ENCODE measurements around the gene STEEP1. TPM values are rescaled to one million over a fixed set of nuclear protein-coding genes. Genes with fewer than 3 reads are reported as not detected.

The STEEP1 gene
- total RNA-seq, 6 experiments from 2014 or later: 4.5 to 13.9 (median 7.1) TPM

GRCh38 chrX:119573222-119573621, 8.0 kb upstream of the STEEP1 start:
- DNase-seq: no peak
- 49% methylated on average over 3 of the region's 3 CpGs for WGBS (ENCODE audit: insufficient coverage, low coverage, low lambda C conversion rate, missing lambda C conversion rate)
- H3K27ac ChIP-seq: peak overlapping the region; percentile 77 to 89 (median 86)
- no peaks in the 10 kb centered on the region for H3K9me3 ChIP-seq
- TF ChIP-seq POLR2A (IDR thresholded peaks at IDR 0.05) (no peak), CTCF (IDR thresholded peaks at IDR 0.05) (no peak)
- H3K4me3 ChIP-seq: peak overlapping the region; percentile 56 to 68 (median 66)
- ATAC-seq: no peak
- H3K4me1 ChIP-seq: peaks cover 0 to 8% (median 0%) of the 10 kb centered on the region in 4 donors
- no peaks in the 10 kb centered on the region for H3K36me3 ChIP-seq
- intact Hi-C loops (cut with DNase I): no loop called here
- no peaks in the 10 kb centered on the region for H3K27me3 ChIP-seq

- intact Hi-C loops (cut with DNase I): no loop called here
- TF ChIP-seq CTCF (IDR thresholded peaks at IDR 0.05) (no peak), POLR2A (IDR thresholded peaks at IDR 0.05) (no peak)
- DNase-seq (no peak), ATAC-seq (no peak)
- Histone ChIP-seq H3K36me3 (no peaks in the 10 kb centered on the region), H3K27ac (no peak overlapping the region), H3K9me3 (no peaks in the 10 kb centered on the region), H3K4me3 (no peak overlapping the region), H3K4me1 (peaks cover 0 to 2% (median 0%) of the 10 kb centered on the region in 4 donors), H3K27me3 (no peaks in the 10 kb centered on the region)
- 80% methylated on average over 3 of the region's 6 CpGs for WGBS (ENCODE audit: insufficient coverage, low coverage, low lambda C conversion rate, missing lambda C conversion rate)
Observed at GRCh38 chrX:119570351-119570835, 5.2 kb upstream of the STEEP1 start.

DNA sequence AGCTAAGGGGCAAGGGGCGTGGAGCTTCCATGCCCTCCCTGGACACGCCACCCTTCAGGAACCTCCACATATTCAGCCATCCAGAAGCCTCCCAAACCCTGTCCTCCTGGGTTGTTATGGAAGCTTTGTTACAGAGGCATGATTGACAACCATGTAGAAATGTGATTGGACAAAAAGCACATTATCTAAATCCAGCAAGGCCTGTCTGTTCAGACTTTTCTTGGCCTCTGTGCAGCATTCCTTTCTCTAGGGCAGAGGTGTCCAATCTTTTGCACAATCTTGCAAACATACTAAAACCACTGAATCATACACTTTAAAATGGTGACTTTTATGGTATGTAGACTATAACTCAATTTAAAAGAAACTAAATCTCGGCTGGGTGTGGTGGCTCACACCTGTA, 12.7 kb downstream of the STEEP1 start:
- ATAC-seq (no peak), DNase-seq (no peak)
- Histone ChIP-seq H3K9me3 (no peaks in the 10 kb centered on the region), H3K4me3 (no peak overlapping the region), H3K27me3 (no peaks in the 10 kb centered on the region), H3K4me1 (no peaks in the 10 kb centered on the region), H3K27ac (no peak overlapping the region), H3K36me3 (no peaks in the 10 kb centered on the region)
- WGBS (ENCODE audit: insufficient coverage, low coverage, low lambda C conversion rate, missing lambda C conversion rate): 61% methylated on average over 3 of the region's 3 CpGs
- intact Hi-C loops (cut with DNase I): no loop called here
- TF ChIP-seq CTCF (IDR thresholded peaks at IDR 0.05) (no peak), POLR2A (IDR thresholded peaks at IDR 0.05) (no peak)

- H3K4me3 ChIP-seq: no peak overlapping the region
- intact Hi-C loops (cut with DNase I): no loop called here
- H3K27me3 ChIP-seq: no peaks in the 10 kb centered on the region
- no peak overlapping the region for H3K27ac ChIP-seq
- ATAC-seq: no peak
- DNase-seq: no peak
- no peaks in the 10 kb centered on the region for H3K4me1 ChIP-seq
- 48% methylated on average over 7 of the region's 7 CpGs for WGBS (ENCODE audit: insufficient coverage, low coverage, low lambda C conversion rate, missing lambda C conversion rate)
- TF ChIP-seq POLR2A (IDR thresholded peaks at IDR 0.05) (no peak), CTCF (IDR thresholded peaks at IDR 0.05) (no peak)
- H3K9me3 ChIP-seq: no peaks in the 10 kb centered on the region
- no peaks in the 10 kb centered on the region for H3K36me3 ChIP-seq
Observed at GRCh38 chrX:119549327-119550016, 15.7 kb downstream of the STEEP1 start.

Measured in right lobe of liver (tissue), 6 donors.